Neuronal stem cell (in vitro differentiated cells): ENCODE results near the gene CDRT15L2.
"Not testable (repeated sequence)": the region's sequence is repeated elsewhere in the genome, so short reads cannot be mapped to it uniquely, and the experiment has no call there.

Experiments
- DNase-seq: peaks from one replicate; pipeline ENCODE4 v3.0.0-alpha.2; 2013; ENCODE audit warnings: low spot score
- H2AFZ ChIP-seq: one replicate; pipeline ENCODE4 v1.6.1; 2013; ENCODE audit warnings: mild to moderate bottlenecking, low read length, inconsistent platforms
- H2AK5ac ChIP-seq: 2 replicates; pipeline ENCODE4 v1.6.1; 2013; ENCODE audit warnings: low read depth, mild to moderate bottlenecking, inconsistent platforms, low read length, moderate library complexity, mixed read lengths
- H2BK120ac ChIP-seq: 2 replicates; pipeline ENCODE4 v1.6.1; 2013; ENCODE audit warnings: low read depth, mild to moderate bottlenecking, inconsistent platforms, low read length, moderate library complexity, mixed read lengths
- H2BK12ac ChIP-seq: one replicate; pipeline ENCODE4 v1.6.1; 2013; ENCODE audit warnings: low read length, inconsistent platforms
- H2BK15ac ChIP-seq: 2 replicates; pipeline ENCODE4 v1.6.1; 2013; ENCODE audit warnings: mild to moderate bottlenecking, low read length, inconsistent platforms, mixed read lengths
- H2BK5ac ChIP-seq: one replicate; pipeline ENCODE4 v1.6.1; 2013; ENCODE audit warnings: inconsistent platforms, mild to moderate bottlenecking, low read length, moderate library complexity
- H3K14ac ChIP-seq: one replicate; pipeline ENCODE4 v1.6.1; 2013; ENCODE audit warnings: low read length, inconsistent platforms
- H3K18ac ChIP-seq: 2 replicates; pipeline ENCODE4 v1.6.1; 2013; ENCODE audit warnings: low read length, inconsistent platforms
- H3K23ac ChIP-seq: 2 replicates; pipeline ENCODE4 v1.6.1; 2013; ENCODE audit warnings: low read depth, mild to moderate bottlenecking, mixed read lengths, low read length, inconsistent platforms; ENCODE audit not compliant: poor library complexity
- H3K27ac ChIP-seq: replicated peaks from 3 replicates; pipeline ENCODE4 v1.5.1; 2013; ENCODE audit warnings: low read length, inconsistent platforms
- H3K27me3 ChIP-seq, 3 experiments: 2 replicates each; pipeline ENCODE4 v1.6.1; 2013; ENCODE audit warnings: low read length in 3 of 3, mild to moderate bottlenecking in 2 of 3, inconsistent platforms in 1 of 3, low read depth in 1 of 3, mixed read lengths in 1 of 3, moderate library complexity in 1 of 3; ENCODE audit not compliant: control insufficient read depth in 3 of 3, insufficient read depth in 3 of 3
- H3K36me3 ChIP-seq, 2 donors: replicated peaks in 1 of 2; 2 replicates each; pipeline ENCODE4 v1.6.1; 2013; ENCODE audit warnings: low read length in 2 of 2; ENCODE audit not compliant: control insufficient read depth in 2 of 2, insufficient read depth in 2 of 2
- H3K4ac ChIP-seq: 2 replicates; pipeline ENCODE4 v1.6.1; 2013; ENCODE audit warnings: inconsistent platforms, mild to moderate bottlenecking, low read length, moderate library complexity
- H3K4me1 ChIP-seq, 2 donors: 1 replicate in 1 of 2; 2 replicates in 1 of 2; pipeline ENCODE4 v1.6.1; 2013; ENCODE audit warnings: low read length in 2 of 2, low read depth in 1 of 2; ENCODE audit not compliant: control insufficient read depth in 2 of 2, insufficient read depth in 1 of 2
- H3K4me2 ChIP-seq: one replicate; pipeline ENCODE4 v1.6.1; 2013; ENCODE audit warnings: mild to moderate bottlenecking, low read length, inconsistent platforms; ENCODE audit not compliant: insufficient read depth, poor library complexity, severe bottlenecking
- H3K4me3 ChIP-seq, 2 donors: 2 replicates each; pipeline ENCODE4 v1.5.1; 2013; ENCODE audit warnings: low read length in 2 of 2, mild to moderate bottlenecking in 2 of 2, inconsistent platforms in 1 of 2, moderate library complexity in 1 of 2
- H3K79me1 ChIP-seq: one replicate; pipeline ENCODE4 v1.6.1; 2013; ENCODE audit warnings: low read depth, mild to moderate bottlenecking, inconsistent platforms, low read length, moderate library complexity
- H3K9ac ChIP-seq: one replicate; pipeline ENCODE4 v1.6.1; 2013; ENCODE audit warnings: mild to moderate bottlenecking, low read depth, low read length, inconsistent platforms; ENCODE audit not compliant: poor library complexity
- H3K9me3 ChIP-seq, 2 donors: replicated peaks in 1 of 2; 2 replicates each; pipeline versions ENCODE3 to v1.6.1; 2013; ENCODE audit warnings: low read length in 2 of 2, mild to moderate bottlenecking in 2 of 2, inconsistent platforms in 1 of 2, low read depth in 1 of 2, mixed read lengths in 1 of 2, moderate library complexity in 1 of 2; ENCODE audit not compliant: control insufficient read depth in 2 of 2, insufficient read depth in 1 of 2
- H4K8ac ChIP-seq: one replicate; pipeline ENCODE4 v1.6.1; 2013; ENCODE audit warnings: low read depth, mild to moderate bottlenecking, inconsistent platforms, low read length, moderate library complexity
- H4K91ac ChIP-seq: one replicate; pipeline ENCODE4 v1.6.1; 2013; ENCODE audit warnings: low read length, low read depth, mild to moderate bottlenecking, inconsistent platforms; ENCODE audit not compliant: poor library complexity
- WGBS, 2 donors: extraction: QIAGEN DNeasy Blood & Tissue Kit; methylation state at CpG; one replicate each; pipeline ENCODE4 v1.1.7; 2013; ENCODE audit warnings: missing lambda C conversion rate in 2 of 2, mixed read lengths in 1 of 2; ENCODE audit not compliant: insufficient read length in 2 of 2, insufficient replicate concordance in 1 of 2; ENCODE audit errors: extremely low coverage in 2 of 2; 5-methylcytosine and 5-hydroxymethylcytosine counted together

CDRT15L2 gene

DNA sequence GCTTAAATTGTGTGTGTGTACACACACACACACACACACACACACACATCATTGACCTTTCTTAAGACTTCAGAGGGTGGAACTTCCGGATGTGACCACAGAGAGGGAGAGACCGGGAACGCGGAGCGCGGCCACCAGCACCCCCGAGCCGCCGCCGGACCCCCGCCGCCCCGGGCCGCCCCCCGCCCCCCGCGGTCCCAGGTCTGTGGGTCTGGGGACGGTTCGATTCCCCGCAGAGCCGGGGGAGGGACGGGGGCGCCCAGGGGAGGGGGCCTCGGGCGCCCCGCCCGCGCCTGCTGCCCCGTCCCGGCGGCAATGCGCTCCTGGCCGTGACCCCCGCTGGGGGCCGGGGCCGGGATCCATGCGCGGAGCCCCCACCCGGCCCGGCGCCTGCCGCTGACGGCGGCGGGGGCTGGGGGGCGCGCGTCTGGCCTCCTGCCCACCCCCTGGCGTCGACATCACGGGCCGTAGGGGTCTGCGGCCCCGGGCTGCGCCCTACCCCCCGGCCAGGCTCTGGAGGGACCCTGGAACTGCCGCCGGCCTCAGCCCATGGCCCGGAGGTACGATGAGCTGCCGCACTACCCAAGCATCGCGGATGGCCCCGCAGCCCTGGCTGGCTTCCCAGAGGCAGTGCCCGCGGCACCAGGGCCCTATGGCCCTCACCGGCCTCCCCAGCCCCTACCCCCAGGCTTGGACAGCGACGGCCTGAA, 9.4 kb downstream of the CDRT15L2 start:
- not testable (repeated sequence) for H2BK120ac ChIP-seq, H3K27me3 ChIP-seq, H4K91ac ChIP-seq, H3K14ac ChIP-seq, H3K4ac ChIP-seq, H3K79me1 ChIP-seq, H3K4me1 ChIP-seq, H2BK15ac ChIP-seq, H2BK5ac ChIP-seq, H4K8ac ChIP-seq, H2BK12ac ChIP-seq, H3K36me3 ChIP-seq, H3K23ac ChIP-seq, H2AK5ac ChIP-seq, H3K27ac ChIP-seq, H2AFZ ChIP-seq, H3K9me3 ChIP-seq
- Histone ChIP-seq H3K4me3 (peak overlapping the region; percentile 15 to 74), H3K18ac (peak overlapping the region; percentile 48), H3K9ac (peak overlapping the region; percentile 60), H3K4me2 (peak overlapping the region; percentile 23)
- peak; percentile 11 for DNase-seq
- no CpG with 5 or more reads among the region's 69 CpGs for WGBS, 2 donors

DNA sequence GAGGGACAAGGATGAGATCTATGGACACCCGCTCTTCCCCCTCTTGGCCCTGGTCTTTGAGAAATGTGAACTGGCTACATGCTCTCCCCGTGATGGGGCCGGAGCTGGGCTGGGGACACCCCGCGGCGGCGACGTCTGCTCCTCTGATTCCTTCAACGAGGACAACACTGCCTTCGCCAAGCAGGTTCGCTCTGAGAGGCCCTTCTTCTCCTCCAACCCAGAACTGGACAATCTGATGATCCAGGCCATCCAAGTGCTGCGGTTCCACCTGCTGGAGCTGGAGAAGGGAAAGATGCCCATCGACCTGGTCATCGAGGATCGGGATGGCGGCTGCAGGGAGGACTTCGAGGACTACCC, 9.9 kb downstream of the CDRT15L2 start:
- H3K4me3 ChIP-seq, H3K27me3 ChIP-seq, H3K4ac ChIP-seq, H2BK15ac ChIP-seq, H3K14ac ChIP-seq, H4K91ac ChIP-seq, H3K27ac ChIP-seq, H3K4me1 ChIP-seq, H4K8ac ChIP-seq, H3K79me1 ChIP-seq, H3K9ac ChIP-seq, DNase-seq, H3K23ac ChIP-seq, H3K4me2 ChIP-seq, H3K36me3 ChIP-seq, H2BK5ac ChIP-seq, H2AK5ac ChIP-seq, H2BK12ac ChIP-seq, H3K9me3 ChIP-seq, H2AFZ ChIP-seq, H3K18ac ChIP-seq, H2BK120ac ChIP-seq: not testable (repeated sequence)
- no CpG with 5 or more reads among the region's 17 CpGs for whole genome bisulfite sequencing, 2 donors

DNA sequence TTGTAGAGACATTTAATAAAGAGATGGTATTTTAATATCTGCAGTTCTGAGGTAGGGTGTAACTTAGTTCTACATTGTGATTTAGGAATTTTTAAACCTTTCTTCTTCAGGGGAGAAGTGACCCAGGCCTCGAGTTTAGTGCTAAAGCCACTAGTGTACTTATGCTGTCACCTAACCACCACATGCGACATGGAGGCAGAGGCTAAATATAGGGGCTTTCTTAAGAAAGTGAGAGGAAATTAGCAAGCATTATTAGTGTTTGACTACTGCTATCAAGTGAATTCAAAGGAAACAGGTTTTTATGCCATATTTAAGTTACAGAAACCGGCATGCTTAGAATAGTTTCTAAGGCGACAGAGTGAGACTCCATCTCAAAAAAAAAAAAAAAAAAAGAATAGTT, 11.5 kb downstream of the CDRT15L2 start:
- not testable (repeated sequence) for H2BK5ac ChIP-seq, H3K9me3 ChIP-seq, H3K27me3 ChIP-seq, H3K4me1 ChIP-seq, H2AFZ ChIP-seq, H4K91ac ChIP-seq, H2BK120ac ChIP-seq, H3K36me3 ChIP-seq, H4K8ac ChIP-seq, H3K18ac ChIP-seq, H3K23ac ChIP-seq, H3K4ac ChIP-seq, H3K4me2 ChIP-seq, DNase-seq, H3K79me1 ChIP-seq, H3K27ac ChIP-seq, H3K4me3 ChIP-seq, H2BK12ac ChIP-seq, H2AK5ac ChIP-seq, H2BK15ac ChIP-seq, H3K14ac ChIP-seq, H3K9ac ChIP-seq
- WGBS, 2 donors, result no CpG with 5 or more reads among the region's 4 CpGs

- no CpG with 5 or more reads among the region's 1 CpG for WGBS, 2 donors
- H3K18ac ChIP-seq, H2AK5ac ChIP-seq, H3K4me1 ChIP-seq, H2BK15ac ChIP-seq, H2AFZ ChIP-seq, H3K23ac ChIP-seq, H3K4me3 ChIP-seq, H3K27ac ChIP-seq, H4K91ac ChIP-seq, H3K79me1 ChIP-seq, H3K4me2 ChIP-seq, H3K27me3 ChIP-seq, H4K8ac ChIP-seq, H3K9ac ChIP-seq, H2BK12ac ChIP-seq, H2BK5ac ChIP-seq, H3K9me3 ChIP-seq, H3K36me3 ChIP-seq, H3K14ac ChIP-seq, H3K4ac ChIP-seq, H2BK120ac ChIP-seq, DNase-seq: not testable (repeated sequence)
Measured at GRCh38 chr17:20605568-20605967, 26.0 kb downstream of the CDRT15L2 start.
